HG03575 (cell line): ENCODE data around the gene ARHGAP15.

Source experiments
- ATAC-seq: cut with Tn5 transposase; IDR thresholded peaks from one replicate; pipeline ENCODE4 v1.9.1; 2021; ENCODE audit not compliant: unreplicated experiment, insufficient number of reproducible peaks, low FRiP score; ENCODE audit errors: extremely low read depth

Gene ARHGAP15

DNA sequence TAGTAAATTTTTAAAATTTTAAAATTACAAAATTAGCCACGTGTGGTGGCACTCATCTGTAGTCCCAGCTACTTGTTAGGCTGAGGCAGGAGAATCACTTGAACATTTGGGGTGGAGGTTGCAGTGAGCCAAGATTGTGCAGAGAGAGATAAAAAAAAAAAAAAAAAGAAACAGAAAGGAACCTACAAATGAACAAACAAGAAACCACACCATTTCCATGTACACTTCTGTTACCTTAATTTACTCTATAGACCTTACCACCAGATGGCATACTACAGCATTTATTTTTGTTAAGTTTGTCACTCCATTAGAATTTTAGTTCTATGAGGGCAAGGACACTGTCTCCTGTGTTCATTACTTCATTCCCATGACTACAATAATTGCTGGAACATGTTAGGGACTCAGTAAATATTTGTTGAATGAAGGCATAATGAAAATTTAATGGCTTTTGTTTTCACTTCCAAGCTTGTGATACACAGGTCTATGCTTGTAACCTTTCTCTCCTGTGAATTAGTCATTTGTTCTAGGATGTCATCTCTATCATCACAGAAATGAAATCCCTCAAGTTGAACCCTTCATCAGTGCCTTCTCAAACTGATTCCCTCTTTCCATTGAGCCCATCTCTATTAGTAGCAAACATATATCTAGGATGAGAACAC lies 76.0 kb downstream of the ARHGAP15 start:
- ATAC-seq = no peak

- no peak for ATAC-seq
Measured at GRCh38 chr2:143209570-143210445, 80.6 kb downstream of the ARHGAP15 start.

DNA sequence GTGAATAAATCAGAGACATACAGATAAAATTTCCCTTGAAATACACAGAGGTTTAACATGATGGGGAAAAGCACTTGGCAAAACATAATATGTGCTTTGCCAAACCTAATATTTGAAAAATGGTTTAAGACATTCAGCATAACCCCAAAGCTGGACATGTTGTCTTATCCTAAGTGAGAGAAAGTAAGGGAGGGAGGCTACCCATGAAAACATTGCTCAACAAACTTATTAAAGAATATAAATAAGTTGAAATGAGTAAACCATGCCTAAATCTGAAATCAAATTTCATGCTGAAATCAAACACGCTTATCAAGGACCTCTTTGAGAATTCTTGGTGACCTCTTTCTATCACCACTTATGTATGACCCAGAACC lies 81.2 kb downstream of the ARHGAP15 start:
- ATAC-seq = no peak

DNA sequence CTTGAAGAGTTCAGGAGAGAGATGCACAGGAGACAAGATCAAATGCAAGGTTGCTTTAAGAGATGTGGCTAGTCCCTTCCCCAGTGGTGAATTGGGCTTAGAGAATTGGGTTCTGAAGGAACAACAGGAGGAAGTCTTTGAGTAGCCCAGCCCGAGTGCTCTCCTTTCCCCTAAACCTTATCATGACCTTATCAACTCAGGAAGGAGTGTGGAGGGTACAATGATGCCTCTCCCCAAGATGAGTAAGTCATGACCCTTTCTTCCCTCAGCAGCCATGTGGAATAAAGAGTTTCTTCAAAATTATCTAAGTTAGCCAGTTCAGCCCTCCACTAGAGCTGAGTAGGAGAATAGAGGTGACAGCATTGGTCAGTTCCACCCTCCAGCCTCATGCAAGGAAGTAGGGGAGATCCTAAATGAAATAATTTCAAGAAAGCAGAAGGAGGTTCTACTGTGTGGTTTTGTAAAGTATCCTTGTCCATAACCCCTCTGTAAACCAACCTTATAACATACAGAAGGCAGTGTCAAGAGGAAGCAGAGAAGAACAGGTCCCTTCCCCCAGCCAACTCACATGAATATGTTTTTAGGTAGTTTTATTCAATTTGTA lies 88.4 kb downstream of the ARHGAP15 start:
- no peak for ATAC-seq

DNA sequence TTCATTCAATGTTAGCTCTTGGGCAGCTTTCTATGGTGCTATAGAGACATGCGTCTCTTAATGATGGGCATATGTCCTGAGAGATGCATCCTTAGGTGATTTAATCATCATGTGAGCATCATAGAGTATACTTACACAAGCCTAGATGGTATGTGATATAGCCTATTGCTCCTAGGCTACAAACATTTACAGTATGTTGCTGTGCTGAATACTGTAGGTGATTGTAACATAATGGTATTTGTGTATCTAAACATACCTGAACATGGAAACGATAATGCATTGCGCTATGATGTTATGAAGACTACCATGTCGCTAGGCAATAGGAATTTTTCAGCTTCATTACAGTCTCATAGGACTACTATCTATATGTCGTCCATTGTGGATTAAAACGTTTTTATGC lies 89.4 kb downstream of the ARHGAP15 start:
- ATAC-seq = no peak

DNA sequence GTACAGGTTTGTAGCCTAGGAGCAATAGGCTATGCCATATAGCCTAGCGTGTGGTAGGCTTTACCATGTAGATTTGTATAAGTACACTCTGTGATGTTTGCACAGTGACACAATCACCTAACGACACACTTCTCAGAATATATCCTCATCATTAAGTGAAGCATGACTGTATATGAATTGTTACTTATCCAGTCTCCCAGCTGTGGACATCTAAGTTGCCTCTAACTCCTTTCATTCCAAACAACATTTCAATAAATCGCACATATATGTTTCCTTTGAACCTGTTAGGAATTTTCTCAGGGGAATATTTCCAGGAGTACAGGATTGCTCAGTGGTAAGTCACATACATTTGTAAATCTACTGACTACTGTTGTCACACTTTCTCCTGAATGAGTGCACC lies 90.0 kb downstream of the ARHGAP15 start:
- no peak for ATAC-seq

DNA sequence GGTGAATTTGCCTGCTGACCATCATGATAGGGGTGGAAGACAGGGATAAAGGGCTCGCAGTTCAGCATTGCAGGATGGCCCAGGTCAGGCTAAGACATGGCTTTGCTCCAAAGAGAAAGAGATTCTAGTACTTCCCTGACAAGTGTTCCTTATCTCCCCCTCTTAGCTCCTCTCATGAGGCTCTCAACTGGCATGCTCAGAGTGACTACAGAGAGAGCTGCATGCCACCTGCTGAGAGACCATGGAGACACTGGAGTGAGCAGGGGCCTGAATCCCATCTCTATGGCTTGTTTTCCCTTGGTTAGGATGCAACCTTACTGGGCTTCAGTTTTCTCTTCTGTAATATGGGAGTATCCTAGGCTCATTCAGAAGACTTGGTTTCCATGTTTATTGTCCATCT lies 94.3 kb downstream of the ARHGAP15 start:
- ATAC-seq = no peak

DNA sequence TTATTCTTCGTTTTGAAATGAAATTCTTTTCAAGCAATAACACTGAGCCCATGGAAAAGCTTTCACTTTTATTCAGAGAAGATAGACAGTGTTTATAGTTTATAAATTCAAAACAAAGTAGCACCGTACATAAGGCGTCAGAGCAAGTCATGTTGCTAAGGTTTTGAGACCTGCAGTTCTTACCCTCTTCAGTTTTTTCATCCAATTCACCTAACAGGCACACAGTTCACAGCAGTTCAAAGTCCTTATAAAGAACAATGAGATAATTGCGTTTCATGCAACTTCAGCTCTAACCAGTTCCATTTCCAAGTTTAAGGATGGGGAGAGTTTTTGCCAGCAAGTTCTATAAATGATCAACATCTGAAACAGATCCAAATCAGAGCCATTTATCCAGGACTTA lies 96.7 kb downstream of the ARHGAP15 start:
- no peak for ATAC-seq

GRCh38 chr2:143226714-143227541 lies 97.7 kb downstream of the ARHGAP15 start:
- no peak for ATAC-seq

DNA sequence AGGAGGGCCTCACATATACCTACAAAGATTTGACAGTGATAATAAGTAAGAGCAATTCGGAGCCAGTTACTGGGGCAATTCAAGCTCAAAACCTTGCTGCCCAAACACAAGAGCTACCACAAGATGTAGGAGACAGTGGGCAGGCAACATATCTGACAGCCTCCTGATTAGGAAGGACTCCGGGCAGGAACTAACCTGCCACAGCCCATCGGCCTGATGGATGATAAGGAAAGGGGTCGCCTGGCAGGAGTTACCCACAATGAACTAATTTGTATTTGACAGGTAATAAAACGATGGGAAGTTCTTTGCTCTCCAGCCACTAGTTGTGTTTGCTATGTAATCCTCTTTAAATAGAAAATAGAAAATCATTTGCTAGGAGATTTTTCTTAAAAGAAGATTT lies 100.2 kb downstream of the ARHGAP15 start:
- ATAC-seq = no peak

GRCh38 chr2:143229952-143230351 lies 100.7 kb downstream of the ARHGAP15 start:
- no peak for ATAC-seq

DNA sequence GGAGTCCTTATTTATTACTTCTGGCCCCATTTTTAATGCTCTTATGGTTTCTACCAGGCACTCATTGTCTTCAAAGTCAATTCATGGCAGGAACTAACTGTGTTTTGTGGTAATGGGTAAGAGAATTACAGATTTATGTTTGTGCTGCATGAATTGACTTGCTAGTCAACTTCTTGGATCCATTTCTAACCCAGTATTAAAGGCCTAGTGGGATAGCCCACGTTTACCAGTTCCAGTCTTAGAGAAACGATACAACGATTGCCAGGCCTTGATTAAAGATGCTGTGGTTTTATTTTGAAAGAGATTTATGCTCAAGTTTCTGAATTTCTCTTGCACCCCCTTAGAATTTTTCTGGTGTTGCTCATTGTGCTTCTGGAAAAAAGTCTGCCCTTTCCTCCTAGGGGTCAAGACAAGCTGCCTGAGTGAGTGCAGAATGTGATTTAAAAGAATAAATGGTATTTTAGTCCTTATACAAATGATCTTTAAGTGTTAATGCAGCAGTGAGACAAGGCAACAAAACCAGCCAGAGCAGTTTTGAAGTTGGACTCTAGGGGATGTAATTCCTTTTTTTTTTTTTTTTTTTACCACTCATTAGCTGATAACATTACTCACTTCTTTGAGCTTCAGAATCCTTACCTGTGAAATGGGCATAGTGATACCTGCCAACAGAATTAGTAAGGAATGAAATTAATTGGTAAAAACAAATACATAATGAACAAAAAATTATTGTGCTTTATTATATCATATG lies 101.5 kb downstream of the ARHGAP15 start:
- ATAC-seq = no peak

DNA sequence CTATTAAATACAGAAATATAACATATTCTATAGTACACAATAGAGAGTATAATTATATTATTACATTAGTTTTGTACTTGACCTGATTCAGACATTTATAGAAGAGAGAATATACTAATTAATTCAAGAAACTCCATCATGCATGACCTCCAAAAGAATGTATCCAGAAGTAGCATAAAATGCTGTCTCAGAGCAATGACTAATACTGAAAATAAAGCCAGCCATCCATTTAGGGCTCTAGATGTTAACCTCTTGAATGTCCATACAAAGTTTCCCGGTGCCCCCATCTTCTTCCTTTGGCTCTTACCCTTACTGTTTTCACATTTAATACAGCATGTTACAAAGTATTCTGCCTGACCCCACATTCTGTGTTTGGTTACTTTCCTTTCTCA lies 102.0 kb downstream of the ARHGAP15 start:
- ATAC-seq = no peak

DNA sequence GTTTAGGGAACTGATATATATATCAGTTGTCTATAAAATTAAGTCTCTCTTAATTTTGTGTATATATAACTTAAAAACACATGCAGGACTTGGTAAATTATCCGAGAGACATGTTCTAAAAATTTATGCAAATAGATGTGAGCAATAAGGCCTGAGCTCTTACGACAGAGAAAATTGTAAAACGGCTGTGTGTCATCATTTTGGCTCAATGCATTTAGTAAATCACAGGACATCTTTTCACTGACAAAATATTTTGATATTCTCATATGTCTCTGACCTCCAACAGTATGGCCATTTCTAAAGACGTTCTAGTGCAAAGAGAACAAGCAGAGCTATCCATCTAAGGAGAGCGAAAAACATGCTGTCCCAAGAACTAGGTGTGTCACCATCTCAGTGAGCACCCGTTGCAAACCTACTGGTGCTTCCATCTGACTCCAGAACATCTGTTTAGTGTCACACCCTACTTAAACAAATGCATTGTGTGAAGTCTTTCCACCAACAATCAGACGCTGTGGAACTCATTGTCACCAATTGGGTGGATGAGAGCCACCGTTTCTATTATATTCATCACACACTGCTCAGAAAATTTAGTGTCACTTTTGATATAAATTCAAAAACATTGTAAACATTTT lies 108.0 kb downstream of the ARHGAP15 start:
- no peak for ATAC-seq

DNA sequence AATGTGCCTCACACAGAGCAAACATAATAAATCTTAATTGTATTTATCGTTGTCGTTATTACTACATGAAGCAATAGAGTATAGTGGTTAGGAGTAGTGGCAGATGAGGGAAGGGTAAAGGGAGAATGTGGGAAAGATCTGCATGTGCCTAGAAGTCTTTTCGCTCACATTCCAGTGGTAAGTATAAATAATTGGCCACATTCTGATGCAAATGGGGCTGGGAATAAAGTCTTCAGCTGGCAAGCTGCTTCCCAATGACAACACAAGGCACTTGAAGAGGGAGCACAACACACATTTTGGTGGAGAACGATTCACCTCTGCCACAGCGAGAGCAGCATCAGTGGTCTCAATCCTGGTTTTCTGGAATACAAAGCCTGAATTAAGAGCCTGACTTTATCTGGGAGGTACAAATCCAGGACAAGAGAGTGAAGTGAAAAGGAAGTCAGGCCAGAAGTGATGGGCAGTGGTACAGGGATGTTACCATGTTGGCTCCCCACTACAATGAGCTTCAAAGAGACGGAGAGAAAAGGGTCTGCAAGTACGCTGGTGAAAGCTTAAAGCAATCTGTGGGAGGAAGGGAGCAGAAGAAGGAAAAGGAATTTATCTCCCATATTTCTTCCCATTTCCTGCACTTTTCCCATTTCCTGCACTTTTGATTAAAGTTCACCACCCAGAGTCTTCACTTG lies 112.3 kb downstream of the ARHGAP15 start:
- ATAC-seq = no peak

DNA sequence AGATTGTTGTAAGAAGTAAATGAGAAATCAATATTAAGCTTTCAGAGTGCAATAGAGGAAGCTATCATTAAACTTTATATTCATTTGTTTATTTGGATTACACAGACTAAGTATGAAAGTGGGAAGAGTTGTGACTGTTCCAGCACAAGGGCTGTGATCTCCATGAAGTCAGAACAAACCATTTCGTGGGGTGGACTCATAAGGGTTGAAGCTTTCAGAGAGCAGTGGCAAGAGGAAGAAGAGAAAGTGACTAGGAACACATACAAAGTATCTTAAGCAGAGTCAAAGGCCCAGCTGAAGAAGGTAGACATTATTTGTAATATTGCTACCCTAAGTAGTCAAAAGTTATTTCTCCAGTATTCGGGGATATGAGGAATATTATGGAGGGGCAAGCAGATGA lies 117.0 kb downstream of the ARHGAP15 start:
- ATAC-seq = no peak

DNA sequence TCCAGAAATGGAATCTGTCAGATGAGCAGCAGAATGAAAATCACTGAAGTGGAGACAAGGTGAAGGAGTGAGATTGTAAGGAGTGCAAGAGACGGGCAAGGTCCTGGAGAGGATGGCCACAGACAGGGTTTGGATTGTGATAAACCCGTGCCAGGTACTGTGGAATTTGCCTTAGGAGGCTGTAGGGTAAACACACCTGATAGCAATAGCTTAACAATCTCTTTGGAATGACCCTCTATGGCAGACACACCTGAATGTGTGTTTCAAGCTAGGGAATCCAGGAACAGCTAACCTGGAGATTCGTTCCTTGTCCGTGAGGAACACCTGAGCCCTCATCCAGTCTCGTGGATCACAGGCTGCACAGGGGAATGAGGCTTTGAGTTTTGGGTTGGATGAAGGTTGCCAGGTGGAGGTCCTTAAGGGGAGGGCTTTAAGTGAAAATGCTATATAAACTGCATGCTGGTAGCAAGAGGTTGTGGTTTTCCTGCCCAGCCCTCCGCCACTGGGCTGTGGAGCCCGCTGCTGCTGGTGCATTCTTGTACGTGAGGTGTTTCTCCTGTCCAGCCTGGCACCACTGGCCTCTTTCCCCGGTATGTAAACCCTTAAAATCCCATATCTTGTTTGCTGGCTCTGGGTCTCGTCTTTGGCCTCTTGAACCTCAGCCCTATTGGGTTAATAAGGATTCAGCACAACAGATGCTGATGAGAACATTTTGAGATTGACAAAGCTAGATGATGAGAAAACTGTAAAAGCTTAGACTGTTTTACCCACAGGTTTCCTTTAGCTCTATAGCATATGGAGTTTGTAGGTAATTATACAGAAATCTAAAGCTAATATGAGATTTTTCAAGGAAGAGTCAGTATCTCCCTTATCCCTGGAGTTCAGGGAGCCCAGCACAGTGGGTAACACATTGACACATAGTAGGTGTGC lies 117.9 kb downstream of the ARHGAP15 start:
- ATAC-seq = no peak
